Activated CD8-positive, alpha-beta memory T cell treated with anti-CD3 and anti-CD28 coated beads for 48 hours (primary cell): Measurements from ENCODE around the gene COL23A1.

ENCODE experiments used
- DNase-seq, 3 experiments: peaks; one replicate each; pipeline ENCODE4 v3.0.0-alpha.2; 2020; ENCODE audit warnings: low read depth in 2 of 3, low spot score in 2 of 3

Gene COL23A1

DNA sequence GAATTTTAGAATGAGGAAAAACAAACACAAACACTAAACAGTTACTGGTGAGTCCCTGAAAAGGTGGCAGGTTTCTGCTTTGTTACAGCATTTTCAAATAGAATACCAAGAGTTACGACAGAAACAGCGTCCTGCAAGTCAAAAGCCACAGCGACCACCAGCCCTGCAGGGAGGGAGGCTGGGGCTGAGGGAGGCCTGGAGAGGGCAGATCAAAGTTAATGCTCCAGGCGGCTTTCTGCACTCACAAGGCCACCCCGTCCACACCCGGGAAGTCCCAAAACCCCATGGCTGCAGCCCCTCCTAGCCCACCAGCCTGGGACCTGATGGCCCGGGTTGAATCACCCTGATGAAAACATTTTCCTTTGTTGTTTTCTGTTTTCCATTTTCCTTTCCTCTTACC lies 29.3 kb downstream of the COL23A1 start:
- no peak for DNase-seq

DNA sequence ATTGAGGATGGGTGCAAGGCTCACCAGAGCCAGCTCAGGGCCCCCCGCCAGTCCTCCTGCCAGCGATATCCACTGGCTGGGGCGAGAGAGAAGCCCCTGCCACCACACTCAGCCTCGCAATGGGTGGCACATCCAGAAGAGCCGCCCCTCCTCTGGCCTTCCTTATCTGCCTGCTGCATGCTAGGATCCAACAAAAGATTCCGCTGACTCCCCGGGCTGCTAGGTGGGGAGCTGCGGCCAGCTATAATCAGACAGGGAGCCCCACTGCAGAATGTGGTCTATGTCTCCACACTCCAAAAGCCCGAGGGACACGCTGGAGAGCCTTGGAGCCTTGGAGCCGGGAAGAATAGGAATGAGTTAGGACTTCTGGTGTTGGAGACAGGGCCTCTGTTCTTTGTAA lies 32.8 kb downstream of the COL23A1 start:
- DNase-seq, result no peak

- no peak for DNase-seq
Observed at GRCh38 chr5:178555771-178556211, 34.4 kb downstream of the COL23A1 start.

DNA sequence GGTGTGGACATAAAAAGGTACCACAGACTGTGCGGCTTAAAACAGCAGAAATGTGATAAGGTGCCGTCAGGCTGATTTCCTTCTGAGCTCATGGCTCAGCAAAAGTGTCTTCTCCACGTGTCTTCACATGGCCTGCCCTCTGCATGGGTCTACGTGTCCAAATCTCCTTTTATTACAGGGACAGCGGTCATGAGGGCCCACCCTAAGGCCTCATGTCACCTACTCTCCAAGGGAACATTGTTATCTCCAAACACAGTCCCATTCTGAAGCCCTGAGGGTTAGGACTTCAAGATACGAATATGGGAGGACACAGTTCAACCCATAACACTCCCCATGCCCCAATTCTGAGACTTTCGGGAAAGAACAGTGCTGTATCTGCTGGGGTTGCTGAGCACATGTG lies 35.2 kb downstream of the COL23A1 start:
- DNase-seq, result no peak

DNA sequence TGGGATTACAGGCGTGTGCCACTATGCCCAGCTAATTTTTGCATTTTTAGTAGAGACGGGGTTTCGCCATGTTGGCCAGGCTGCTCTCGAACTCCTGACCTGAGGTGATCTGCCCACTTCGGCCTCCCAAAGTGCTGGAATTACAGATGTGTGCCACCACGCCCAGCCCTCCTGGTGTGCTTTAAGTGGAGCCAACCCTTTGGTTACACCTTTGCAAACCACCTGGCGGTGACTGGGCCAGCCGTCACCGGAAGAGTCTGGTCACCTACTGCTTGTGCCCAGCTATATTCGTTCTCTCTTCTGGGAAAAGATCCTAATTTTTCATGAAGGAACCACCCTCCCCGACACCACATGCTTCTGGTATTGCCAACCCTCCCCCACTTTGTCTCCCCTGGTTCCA lies 35.9 kb downstream of the COL23A1 start:
- DNase-seq, result no peak

DNA sequence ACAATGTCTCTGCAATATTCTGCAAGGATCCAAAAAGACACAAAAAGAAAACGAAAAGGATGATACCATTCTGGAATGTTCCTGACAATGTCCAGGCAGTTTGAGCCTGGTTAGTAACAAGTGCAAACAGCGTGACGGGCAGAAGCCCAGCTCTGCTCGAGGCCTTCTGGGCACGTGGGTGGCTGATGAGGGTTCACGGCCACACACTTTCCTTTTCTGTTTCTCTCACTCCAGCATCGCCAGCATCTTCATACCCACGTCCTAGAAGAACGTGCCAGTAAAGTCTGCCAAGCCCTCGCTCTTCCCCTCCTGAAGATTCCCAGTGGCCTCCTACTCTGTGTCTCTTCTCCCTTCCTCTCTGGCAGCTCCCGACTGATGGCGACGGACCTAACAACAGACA lies 36.7 kb downstream of the COL23A1 start:
- DNase-seq, result no peak

DNA sequence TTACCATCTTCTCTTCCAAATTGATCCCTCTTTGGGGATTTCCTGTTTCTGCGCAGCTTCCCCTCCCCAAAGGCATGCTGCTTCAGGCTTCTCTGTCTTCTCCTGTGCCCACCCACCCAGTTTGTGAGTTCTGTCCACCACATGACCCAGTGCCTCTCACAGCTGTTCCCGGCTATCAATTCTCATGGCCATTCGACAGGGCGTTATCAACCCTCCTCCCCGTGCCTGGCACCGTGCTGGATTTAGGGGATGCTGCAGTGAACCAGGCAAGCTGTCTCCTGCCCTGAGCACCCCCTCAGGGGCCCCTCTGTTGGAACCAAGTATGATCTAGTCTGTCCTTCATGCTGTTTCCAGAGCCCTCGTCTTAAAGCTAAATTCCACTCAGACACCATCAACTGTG lies 38.7 kb downstream of the COL23A1 start:
- no peak for DNase-seq

GRCh38 chr5:178551059-178551458 lies 39.1 kb downstream of the COL23A1 start:
- no peak for DNase-seq

DNA sequence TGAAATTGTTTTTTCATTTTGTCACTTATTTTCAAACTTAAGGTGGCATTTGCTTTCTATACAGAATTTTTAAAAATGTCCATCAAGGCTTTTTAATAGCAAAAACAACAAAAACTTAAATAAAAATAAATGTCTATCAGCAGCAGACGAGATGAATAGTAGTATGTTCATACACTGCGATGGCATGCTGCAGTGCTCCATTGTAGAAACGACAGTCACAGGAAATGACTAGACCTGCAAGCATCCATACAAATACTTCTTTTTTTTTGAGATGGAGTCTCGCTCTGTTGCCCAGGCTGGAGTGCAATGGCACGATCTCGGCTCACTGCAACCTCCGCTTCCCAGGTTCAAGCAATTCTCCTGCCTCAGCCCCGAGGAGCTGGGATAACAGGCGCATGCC lies 41.4 kb downstream of the COL23A1 start:
- no peak for DNase-seq

GRCh38 chr5:178547753-178548415 lies 42.3 kb downstream of the COL23A1 start:
- no peak for DNase-seq

GRCh38 chr5:178547052-178547666 lies 43.0 kb downstream of the COL23A1 start:
- no peak for DNase-seq

GRCh38 chr5:178546675-178547033 lies 43.5 kb downstream of the COL23A1 start:
- DNase-seq, result no peak

GRCh38 chr5:178545941-178546674 lies 44.1 kb downstream of the COL23A1 start:
- DNase-seq, result no peak

DNA sequence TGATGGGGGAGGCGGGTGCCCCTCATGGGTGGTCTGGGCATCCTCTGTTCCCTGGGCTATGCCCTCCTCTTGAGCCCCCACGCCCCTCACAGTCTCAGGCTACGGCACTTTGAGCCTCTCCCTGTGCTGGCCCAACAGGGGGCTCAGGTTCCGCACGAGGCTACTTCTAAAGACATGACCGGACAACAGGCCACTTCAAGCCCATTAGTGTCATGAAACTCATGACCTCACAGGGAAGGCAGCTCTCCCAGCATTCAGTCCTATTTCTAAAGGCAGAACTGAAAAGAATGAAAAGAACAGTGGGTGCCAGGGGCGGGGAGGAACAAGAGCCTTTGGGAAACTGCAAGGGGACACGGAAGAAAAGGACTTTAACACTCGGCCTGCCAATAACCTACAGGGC lies 45.0 kb downstream of the COL23A1 start:
- no peak for DNase-seq

- DNase-seq, result no peak
Observed at GRCh38 chr5:178544166-178544834, 45.9 kb downstream of the COL23A1 start.

- no peak for DNase-seq
Observed at GRCh38 chr5:178542455-178542854, 47.7 kb downstream of the COL23A1 start.

GRCh38 chr5:178540526-178540925 lies 49.7 kb downstream of the COL23A1 start:
- DNase-seq, result no peak

DNA sequence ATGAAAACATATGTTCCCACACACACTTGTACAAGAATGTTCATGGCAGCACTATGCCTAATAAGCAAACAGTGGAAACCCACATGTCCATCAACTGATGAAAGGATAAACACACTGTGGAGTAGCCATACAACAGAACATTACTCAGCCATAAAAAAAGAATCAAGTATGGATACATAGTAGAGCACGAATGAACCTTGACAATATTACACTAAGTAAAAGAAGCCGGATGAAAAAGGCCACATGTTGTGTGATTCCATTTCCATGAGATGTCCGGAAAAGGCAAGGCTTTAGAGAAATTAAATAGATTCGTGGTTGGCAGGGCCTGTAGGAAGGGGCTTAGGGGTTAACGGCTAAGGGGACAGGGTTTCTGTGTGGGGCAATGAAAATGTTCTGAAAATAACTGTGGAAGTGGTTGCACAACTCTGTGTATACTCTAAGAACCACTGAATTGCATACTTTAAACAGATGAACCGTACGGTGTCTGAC lies 51.4 kb downstream of the COL23A1 start:
- DNase-seq, result no peak

DNA sequence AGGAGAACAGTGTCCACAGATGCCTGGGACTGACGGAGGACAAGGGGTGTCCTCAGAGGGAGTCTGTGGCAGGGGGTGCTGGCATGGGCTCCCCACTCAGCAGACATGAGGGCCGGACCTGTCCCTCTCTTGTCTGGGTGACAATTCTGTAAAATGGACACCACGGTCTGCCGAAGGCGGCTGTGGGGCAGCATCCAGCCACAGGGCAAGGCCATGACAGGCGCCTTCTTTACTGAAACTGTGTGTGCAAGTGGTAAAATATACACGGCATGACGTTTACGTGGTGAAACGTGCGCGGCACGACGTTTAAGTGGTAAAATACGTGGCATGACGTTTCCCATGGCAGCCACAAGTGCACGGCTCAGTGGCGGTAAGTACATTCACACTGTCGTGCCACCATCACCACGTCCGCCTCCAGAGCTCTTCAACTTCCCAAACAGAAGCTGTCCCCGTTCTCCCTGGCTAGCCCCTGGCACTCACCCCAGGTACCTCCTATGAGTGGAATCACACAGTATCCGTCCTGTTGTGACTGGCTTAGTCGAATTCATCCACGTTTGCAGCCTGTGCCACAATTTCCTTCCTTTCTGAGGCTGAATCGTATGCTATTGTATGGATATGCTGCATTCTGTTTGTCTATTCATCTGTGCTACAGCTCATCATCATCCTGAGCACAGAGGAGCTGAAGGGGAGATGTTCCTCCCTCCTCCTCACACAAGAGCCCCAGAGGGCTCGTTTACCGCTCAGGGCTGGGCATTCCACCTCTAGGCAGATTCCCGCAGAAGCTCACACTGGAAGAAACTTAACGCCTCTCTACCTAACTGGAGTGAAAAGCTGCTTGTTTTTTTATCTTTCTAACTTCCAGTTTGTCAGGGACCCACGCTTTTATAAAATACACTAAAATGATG lies 52.5 kb downstream of the COL23A1 start:
- no peak for DNase-seq

GRCh38 chr5:178536541-178537466 lies 53.4 kb downstream of the COL23A1 start:
- DNase-seq, result no peak
